ENCODE measurements around the gene NEK1. TPM values are rescaled to one million over a fixed set of nuclear protein-coding genes. Genes with fewer than 3 reads are reported as not detected.
A peak's percentile ranks its signal among the peaks of the same experiment; 100 is the strongest.

The NEK1 gene
- total and polyA plus RNA-seq, 8 donors, result 1.2 to 28.6 (median 5.5) TPM

DNA sequence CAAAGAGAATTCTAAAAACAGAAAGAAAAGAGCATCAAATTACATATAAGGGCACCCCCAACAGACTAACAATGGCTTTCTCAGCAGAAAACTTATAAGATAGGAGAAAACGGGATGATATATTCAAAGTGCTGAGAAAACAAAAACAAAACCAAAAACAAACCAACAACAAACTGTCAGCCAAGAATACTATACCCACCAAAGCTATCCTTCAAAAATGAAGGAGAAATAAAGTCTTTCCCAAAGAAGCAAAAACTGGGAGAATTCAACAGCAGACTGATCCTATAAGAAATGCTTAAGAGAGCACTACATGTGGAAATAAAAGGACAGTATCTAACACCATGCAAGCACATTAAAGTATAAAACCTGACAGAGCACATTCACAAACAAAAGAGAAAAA is 168.6 kb downstream of the NEK1 start:
- Histone ChIP-seq H3K27ac (no peak overlapping the region), H3K9me3 (peaks cover 0 to 31% (median 15%) of the 10 kb centered on the region in 4 donors), H3K36me3 (peaks cover 0 to 46% (median 14%) of the 10 kb centered on the region in 4 donors), H3K4me3 (no peak overlapping the region), H3K4me1 (peaks cover 5 to 21% (median 12%) of the 10 kb centered on the region in 4 donors), H3K27me3 (no peaks in the 10 kb centered on the region)
- TF ChIP-seq EP300 (IDR thresholded peaks at IDR 0.05), result no peak
- TF ChIP-seq, protein P1, sequence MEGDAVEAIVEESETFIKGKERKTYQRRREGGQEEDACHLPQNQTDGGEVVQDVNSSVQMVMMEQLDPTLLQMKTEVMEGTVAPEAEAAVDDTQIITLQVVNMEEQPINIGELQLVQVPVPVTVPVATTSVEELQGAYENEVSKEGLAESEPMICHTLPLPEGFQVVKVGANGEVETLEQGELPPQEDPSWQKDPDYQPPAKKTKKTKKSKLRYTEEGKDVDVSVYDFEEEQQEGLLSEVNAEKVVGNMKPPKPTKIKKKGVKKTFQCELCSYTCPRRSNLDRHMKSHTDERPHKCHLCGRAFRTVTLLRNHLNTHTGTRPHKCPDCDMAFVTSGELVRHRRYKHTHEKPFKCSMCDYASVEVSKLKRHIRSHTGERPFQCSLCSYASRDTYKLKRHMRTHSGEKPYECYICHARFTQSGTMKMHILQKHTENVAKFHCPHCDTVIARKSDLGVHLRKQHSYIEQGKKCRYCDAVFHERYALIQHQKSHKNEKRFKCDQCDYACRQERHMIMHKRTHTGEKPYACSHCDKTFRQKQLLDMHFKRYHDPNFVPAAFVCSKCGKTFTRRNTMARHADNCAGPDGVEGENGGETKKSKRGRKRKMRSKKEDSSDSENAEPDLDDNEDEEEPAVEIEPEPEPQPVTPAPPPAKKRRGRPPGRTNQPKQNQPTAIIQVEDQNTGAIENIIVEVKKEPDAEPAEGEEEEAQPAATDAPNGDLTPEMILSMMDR (IDR thresholded peaks at IDR 0.05), result no peak
- no peak for TF ChIP-seq POLR2AphosphoS5 (IDR thresholded peaks at IDR 0.05)
- no peak for TF ChIP-seq POLR2A (IDR thresholded peaks at IDR 0.05)
- DNase-seq, result no peak
- intact Hi-C loops (cut with DNase I; ENCODE audit: low total_unique reads), result no loop called here
- 92 to 100% (median 95%) methylated on average over 1 of the region's 1 CpG for WGBS, 5 donors

DNA sequence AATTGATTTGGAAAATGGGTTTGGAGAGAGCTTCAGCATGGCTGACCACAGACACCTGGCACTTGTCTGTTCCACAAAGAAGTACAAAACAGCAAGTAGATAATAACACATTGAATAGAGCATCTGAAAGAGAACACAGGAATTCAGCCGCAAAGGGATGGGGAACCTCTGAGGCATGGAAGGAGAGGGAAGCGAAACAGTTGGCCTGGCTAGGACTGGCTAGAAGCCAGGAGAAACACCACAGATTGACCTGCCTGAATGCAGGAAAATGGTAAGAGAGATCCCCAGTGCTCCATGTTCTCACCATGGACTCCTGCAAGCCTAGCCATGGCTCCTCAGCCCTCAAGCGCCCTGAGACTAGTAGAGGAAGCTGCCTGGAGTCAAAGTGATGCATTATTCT is 171.9 kb downstream of the NEK1 start:
- no peak for DNase-seq
- 81 to 91% (median 88%) methylated on average over 3 of the region's 3 CpGs for WGBS, 5 donors
- peaks cover 0 to 26% (median 11%) of the 10 kb centered on the region in 4 donors for H3K9me3 ChIP-seq
- no peak overlapping the region for H3K27ac ChIP-seq
- no peak for TF ChIP-seq POLR2A (IDR thresholded peaks at IDR 0.05)
- no peak for TF ChIP-seq POLR2AphosphoS5 (IDR thresholded peaks at IDR 0.05)
- TF ChIP-seq, protein P1 (IDR thresholded peaks at IDR 0.05), result no peak
- no peak for TF ChIP-seq EP300 (IDR thresholded peaks at IDR 0.05)
- H3K4me1 ChIP-seq, result peaks cover 9 to 32% (median 17%) of the 10 kb centered on the region in 4 donors
- peaks cover 0 to 21% (median 0%) of the 10 kb centered on the region in 4 donors for H3K36me3 ChIP-seq
- intact Hi-C loops (cut with DNase I; ENCODE audit: low total_unique reads), result no loop called here
- H3K4me3 ChIP-seq, result no peak overlapping the region
- no peaks in the 10 kb centered on the region for H3K27me3 ChIP-seq

GRCh38 chr4:169439244-169439643 is 173.1 kb downstream of the NEK1 start:
- Histone ChIP-seq H3K27ac (peak overlapping the region in 3 of 5 donors; percentile 21 to 48 (median 43)), H3K9me3 (peaks cover 0 to 17% (median 8%) of the 10 kb centered on the region in 4 donors), H3K27me3 (no peaks in the 10 kb centered on the region), H3K36me3 (peaks cover 0 to 9% (median 0%) of the 10 kb centered on the region in 4 donors), H3K4me1 (peaks cover 9 to 32% (median 17%) of the 10 kb centered on the region in 4 donors), H3K4me3 (no peak overlapping the region)
- peak in 1 of 2 donors; percentile 46 for DNase-seq
- TF ChIP-seq POLR2AphosphoS5 (IDR thresholded peaks at IDR 0.05) (no peak), EP300 (IDR thresholded peaks at IDR 0.05) (no peak), POLR2A (IDR thresholded peaks at IDR 0.05) (no peak)
- TF ChIP-seq, protein P1 (IDR thresholded peaks at IDR 0.05), result no peak
- WGBS, 5 donors, result 27 to 42% (median 29%) methylated on average over 1 of the region's 1 CpG
- intact Hi-C loops (cut with DNase I; ENCODE audit: low total_unique reads), result no loop called here

- intact Hi-C loops (cut with DNase I; ENCODE audit: low total_unique reads), result no loop called here
- peak in 1 of 2 donors; percentile 33 for DNase-seq
- H3K27me3 ChIP-seq, result no peaks in the 10 kb centered on the region
- no peak overlapping the region for H3K4me3 ChIP-seq
- H3K36me3 ChIP-seq, result peaks cover 0 to 5% (median 4%) of the 10 kb centered on the region in 4 donors
- no peak overlapping the region for H3K27ac ChIP-seq
- WGBS, 5 donors, result 44 to 64% (median 57%) methylated on average over 2 of the region's 2 CpGs
- H3K4me1 ChIP-seq, result peaks cover 9 to 32% (median 17%) of the 10 kb centered on the region in 4 donors
- no peak for TF ChIP-seq EP300 (IDR thresholded peaks at IDR 0.05)
- no peak for TF ChIP-seq POLR2AphosphoS5 (IDR thresholded peaks at IDR 0.05)
- TF ChIP-seq POLR2A (IDR thresholded peaks at IDR 0.05), result no peak
- TF ChIP-seq, protein P1 (IDR thresholded peaks at IDR 0.05), result no peak
- peaks cover 0 to 5% (median 2%) of the 10 kb centered on the region in 4 donors for H3K9me3 ChIP-seq
These were observed 174.3 kb downstream of the NEK1 start for GRCh38 chr4:169438057-169438480.

Measured in stomach (tissue), 9 donors.